GM18511 (cell line): ENCODE measurements around the gene PRCD.
"Not testable (repeated sequence)": the region's sequence is repeated elsewhere in the genome, so short reads cannot be mapped to it uniquely, and the experiment has no call there.

ENCODE experiments used
- ATAC-seq: cut with Tn5 transposase; IDR thresholded peaks from one replicate; pipeline ENCODE4 v1.9.1; 2021; ENCODE audit warnings: mild to moderate bottlenecking, moderate library complexity; ENCODE audit not compliant: unreplicated experiment

PRCD gene

GRCh38 chr17:76525513-76525833, 14.4 kb upstream of the PRCD start:
- not testable (repeated sequence) for ATAC-seq

GRCh38 chr17:76527016-76527415, 12.8 kb upstream of the PRCD start:
- ATAC-seq, result not testable (repeated sequence)

GRCh38 chr17:76527430-76528111, 12.3 kb upstream of the PRCD start:
- peak; percentile 71 for ATAC-seq

- ATAC-seq, result peak; percentile 68
Measured at GRCh38 chr17:76528156-76528527, 11.7 kb upstream of the PRCD start.

- ATAC-seq, result no peak
Measured at GRCh38 chr17:76528528-76529223, 11.2 kb upstream of the PRCD start.

- no peak for ATAC-seq
Measured at GRCh38 chr17:76529224-76530094, 10.4 kb upstream of the PRCD start.

GRCh38 chr17:76530095-76530723, 9.6 kb upstream of the PRCD start:
- ATAC-seq, result no peak

- ATAC-seq, result no peak
Measured at GRCh38 chr17:76530811-76531485, 8.9 kb upstream of the PRCD start.

GRCh38 chr17:76531486-76532038, 8.3 kb upstream of the PRCD start:
- ATAC-seq, result no peak

- no peak for ATAC-seq
Measured at GRCh38 chr17:76532072-76532651, 7.7 kb upstream of the PRCD start.

- not testable (repeated sequence) for ATAC-seq
Measured at GRCh38 chr17:76533640-76534359, 6.0 kb upstream of the PRCD start.

GRCh38 chr17:76534831-76535732, 4.8 kb upstream of the PRCD start:
- ATAC-seq, result no peak

GRCh38 chr17:76535788-76536510, 3.9 kb upstream of the PRCD start:
- ATAC-seq, result no peak

GRCh38 chr17:76536511-76537287, 3.1 kb upstream of the PRCD start:
- ATAC-seq, result no peak

- no peak for ATAC-seq
Measured at GRCh38 chr17:76537288-76537577, 2.6 kb upstream of the PRCD start.

- no peak for ATAC-seq
Measured at GRCh38 chr17:76537578-76538280, 2.1 kb upstream of the PRCD start, which contains the start of gene CYGB. CYGB (minus strand) TSS chr17:76537709; CDS start chr17:76537542, 167 bp downstream.
